Suprapubic skin (tissue), 4 donors: ENCODE results near the gene OR4E1. TPM values are rescaled to one million over a fixed set of nuclear protein-coding genes. Genes with fewer than 3 reads are reported as not detected.

Experiments
- DNase-seq, 2 donors: peaks; one replicate each; pipeline ENCODE4 v3.0.0-alpha.2; 2019; ENCODE audit warnings: low spot score in 2 of 2
- H3K27ac ChIP-seq: fragments of 200-600 bp; sonication (generic); one replicate; pipeline ENCODE4 v1.5.1; 2019
- H3K27me3 ChIP-seq: fragments of 200-600 bp; sonication (generic); one replicate; pipeline ENCODE4 v1.5.1; 2019
- H3K36me3 ChIP-seq: fragments of 200-600 bp; sonication (generic); one replicate; pipeline ENCODE4 v1.5.1; 2019
- H3K4me1 ChIP-seq: fragments of 200-600 bp; sonication (generic); one replicate; pipeline ENCODE4 v1.5.1; 2019
- H3K4me3 ChIP-seq: fragments of 200-600 bp; sonication (generic); one replicate; pipeline ENCODE4 v1.5.1; 2019; ENCODE audit warnings: mild to moderate bottlenecking
- H3K9me3 ChIP-seq: fragments of 200-600 bp; sonication (generic); one replicate; pipeline ENCODE4 v1.5.1; 2019
- CTCF ChIP-seq, 2 donors: fragments of 200-600 bp in 1 of 2; fragments of 450-650 bp in 1 of 2; sonication (generic) in 1 of 2; IDR thresholded peaks; one replicate each; pipeline ENCODE4 v1.5.1; 2016 to 2019; ENCODE audit warnings: antibody characterized with exemption in 2 of 2, mild to moderate bottlenecking in 1 of 2, moderate library complexity in 1 of 2
- EP300 ChIP-seq: sonication (generic); formaldehyde crosslinking; IDR thresholded peaks from one replicate; pipeline ENCODE4 v1.6.1; 2017; ENCODE audit warnings: antibody characterized with exemption
- POLR2A ChIP-seq, 2 donors: fragments of 450-650 bp; IDR thresholded peaks; one replicate each; pipeline ENCODE4 v1.6.1; 2017; ENCODE audit warnings: antibody characterized with exemption in 2 of 2, mild to moderate bottlenecking in 2 of 2, moderate library complexity in 2 of 2
- POLR2AphosphoS5 ChIP-seq, 3 donors: sonication (generic); formaldehyde crosslinking; IDR thresholded peaks; one replicate each; pipeline ENCODE4 v1.6.1; 2017; ENCODE audit warnings: antibody characterized with exemption in 3 of 3
- WGBS: methylation state at CpG from one replicate; pipeline ENCODE4 v1.1.5; 2018; 5-methylcytosine and 5-hydroxymethylcytosine counted together
- total RNA-seq, 4 donors: library from RNA; depleted of rRNA; stranded (reverse); fragments of >200 nt; gene quantifications; one replicate each; pipeline ENCODE4 v1.1.0, GENCODE V29; 2016

The OR4E1 gene
- total RNA-seq, 4 donors from 2014 or later = not detected

GRCh38 chr14:21669284-21669683 lies 4.3 kb downstream of the OR4E1 start:
- H3K9me3 ChIP-seq = no peaks in the 10 kb centered on the region
- H3K36me3 ChIP-seq = no peaks in the 10 kb centered on the region
- no peaks in the 10 kb centered on the region for H3K27me3 ChIP-seq
- no peak for DNase-seq
- no peak for TF ChIP-seq EP300
- no peak for TF ChIP-seq POLR2AphosphoS5 (IDR thresholded peaks at IDR 0.05)
- no peak for TF ChIP-seq POLR2A (IDR thresholded peaks at IDR 0.05)
- no peak for TF ChIP-seq CTCF (IDR thresholded peaks at IDR 0.05)
- no peak overlapping the region for H3K27ac ChIP-seq
- H3K4me1 ChIP-seq = no peaks in the 10 kb centered on the region
- no peak overlapping the region for H3K4me3 ChIP-seq

DNA sequence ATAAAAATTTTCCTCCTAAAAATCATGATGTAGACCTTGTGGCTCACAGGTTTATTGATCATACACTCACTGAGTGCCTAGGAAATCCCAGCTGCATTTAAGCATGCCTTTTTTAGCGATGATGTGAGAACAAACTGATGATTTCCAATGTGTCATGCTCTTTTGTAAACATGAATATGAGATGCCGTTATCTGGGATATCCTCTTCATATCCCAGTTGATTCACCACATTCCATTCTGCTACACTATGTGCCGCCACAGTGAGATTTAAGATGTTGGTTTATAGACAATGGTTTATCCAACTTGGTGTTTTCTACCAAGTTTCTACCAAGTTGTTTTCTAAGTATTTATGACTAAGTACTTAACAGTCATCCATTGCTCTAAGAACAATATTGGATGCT lies 5.2 kb downstream of the OR4E1 start:
- no peak for TF ChIP-seq CTCF (IDR thresholded peaks at IDR 0.05)
- no peak for TF ChIP-seq POLR2A (IDR thresholded peaks at IDR 0.05)
- TF ChIP-seq POLR2AphosphoS5 (IDR thresholded peaks at IDR 0.05) = no peak
- TF ChIP-seq EP300 = no peak
- Histone ChIP-seq H3K36me3 (no peaks in the 10 kb centered on the region), H3K9me3 (no peaks in the 10 kb centered on the region), H3K4me3 (no peak overlapping the region), H3K4me1 (no peaks in the 10 kb centered on the region), H3K27ac (no peak overlapping the region), H3K27me3 (no peaks in the 10 kb centered on the region)
- WGBS = 81% methylated on average over 3 of the region's 3 CpGs
- DNase-seq = no peak

GRCh38 chr14:21656980-21657379 lies 16.6 kb downstream of the OR4E1 start:
- Histone ChIP-seq H3K4me3 (no peak overlapping the region), H3K4me1 (no peaks in the 10 kb centered on the region), H3K36me3 (no peaks in the 10 kb centered on the region), H3K27ac (no peak overlapping the region), H3K27me3 (no peaks in the 10 kb centered on the region), H3K9me3 (no peaks in the 10 kb centered on the region)
- no peak for DNase-seq
- TF ChIP-seq EP300 (no peak), POLR2A (IDR thresholded peaks at IDR 0.05) (no peak), CTCF (IDR thresholded peaks at IDR 0.05) (no peak)
- WGBS = 85% methylated on average over 1 of the region's 1 CpG

DNA sequence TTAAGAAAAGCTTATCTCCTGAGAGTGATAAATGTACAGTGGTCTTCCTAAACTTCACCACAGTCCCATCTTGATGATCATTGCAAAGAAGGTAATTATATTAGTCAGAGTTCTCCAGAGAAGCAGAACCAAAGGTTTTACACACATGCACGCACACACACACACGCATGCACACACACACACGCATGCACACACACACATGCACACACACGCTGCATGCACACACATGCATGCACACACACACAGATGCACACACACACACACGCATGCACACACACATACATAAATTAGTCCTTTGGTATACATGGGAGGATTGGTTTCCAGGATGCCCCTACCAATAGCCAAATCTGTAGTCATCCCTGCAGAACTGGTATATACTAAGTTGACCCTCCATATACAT lies 19.4 kb downstream of the OR4E1 start:
- no peaks in the 10 kb centered on the region for H3K36me3 ChIP-seq
- H3K4me3 ChIP-seq = no peak overlapping the region
- H3K27ac ChIP-seq = no peak overlapping the region
- WGBS = 90% methylated on average over 5 of the region's 5 CpGs
- H3K4me1 ChIP-seq = no peaks in the 10 kb centered on the region
- DNase-seq = no peak
- H3K9me3 ChIP-seq = no peaks in the 10 kb centered on the region
- no peaks in the 10 kb centered on the region for H3K27me3 ChIP-seq
- TF ChIP-seq CTCF (IDR thresholded peaks at IDR 0.05) (no peak), POLR2AphosphoS5 (IDR thresholded peaks at IDR 0.05) (no peak), EP300 (no peak), POLR2A (IDR thresholded peaks at IDR 0.05) (no peak)

GRCh38 chr14:21653331-21653885 lies 20.2 kb downstream of the OR4E1 start, which contains the start of gene OR4E2:
OR4E2 (plus strand) TSS chr14:21653835; CDS start chr14:21665083, 11,248 bp downstream.
- WGBS = 75% methylated on average over 2 of the region's 2 CpGs
- H3K27me3 ChIP-seq = no peaks in the 10 kb centered on the region
- H3K4me3 ChIP-seq = no peak within 1 kb of the TSS
- no peak for DNase-seq
- H3K4me1 ChIP-seq = no peaks in the 10 kb centered on the region
- no peaks in the 10 kb centered on the region for H3K36me3 ChIP-seq
- H3K27ac ChIP-seq = no peak within 1 kb of the TSS
- TF ChIP-seq POLR2A (IDR thresholded peaks at IDR 0.05) (no peak), EP300 (no peak), POLR2AphosphoS5 (IDR thresholded peaks at IDR 0.05) (no peak), CTCF (IDR thresholded peaks at IDR 0.05) (no peak)
- H3K9me3 ChIP-seq = peaks cover 3% of the 10 kb centered on the region
